Spleen (tissue), 11 donors: Measurements from ENCODE around the gene TGFA. TPM values are rescaled to one million over a fixed set of nuclear protein-coding genes. Genes with fewer than 3 reads are reported as not detected.

Experiments
- DNase-seq: peaks from one replicate; pipeline ENCODE4 v3.0.0-alpha.2; 2020
- H3K27ac ChIP-seq, 8 donors: fragments of 200-600 bp; sonication (generic) in 7 of 8; 1 replicate in 4 of 8; 2 replicates in 4 of 8; pipeline versions ENCODE4 v1.5.0 to v1.8.0; 2016 to 2021; ENCODE audit warnings: inconsistent platforms in 4 of 8, mild to moderate bottlenecking in 4 of 8, moderate library complexity in 1 of 8
- H3K27me3 ChIP-seq, 7 donors: fragments of 200-600 bp; sonication (generic) in 6 of 7; replicated peaks in 1 of 7; 1 replicate in 4 of 7; 2 replicates in 3 of 7; pipeline versions ENCODE4 v1.5.0 to v1.8.0; 2016 to 2021; ENCODE audit warnings: inconsistent platforms in 3 of 7, mild to moderate bottlenecking in 1 of 7
- H3K36me3 ChIP-seq, 6 donors: fragments of 200-600 bp; sonication (generic) in 5 of 6; 1 replicate in 4 of 6; 2 replicates in 2 of 6; pipeline versions ENCODE4 v1.5.0 to v1.8.0; 2016 to 2021; ENCODE audit warnings: inconsistent platforms in 2 of 6
- H3K4me1 ChIP-seq, 6 donors: fragments of 200-600 bp; sonication (generic) in 5 of 6; 1 replicate in 3 of 6; 2 replicates in 3 of 6; pipeline versions ENCODE4 v1.5.0 to v1.8.0; 2016 to 2021; ENCODE audit warnings: inconsistent platforms in 3 of 6
- H3K4me3 ChIP-seq, 8 donors: fragments of 200-600 bp; sonication (generic) in 7 of 8; 1 replicate in 4 of 8; 2 replicates in 4 of 8; pipeline versions ENCODE4 v1.5.0 to v1.8.0; 2016 to 2021; ENCODE audit warnings: inconsistent platforms in 4 of 8, mild to moderate bottlenecking in 4 of 8, moderate library complexity in 2 of 8
- H3K9me3 ChIP-seq, 8 donors: fragments of 200-600 bp; sonication (generic) in 7 of 8; 1 replicate in 4 of 8; 2 replicates in 4 of 8; pipeline versions ENCODE4 v1.5.0 to v1.8.0; 2016 to 2021; ENCODE audit warnings: inconsistent platforms in 4 of 8
- POLR2A ChIP-seq, 3 donors: fragments of 450-650 bp; IDR thresholded peaks; one replicate each; pipeline ENCODE4 v1.5.1; 2017; ENCODE audit warnings: antibody characterized with exemption in 3 of 3, mild to moderate bottlenecking in 1 of 3
- POLR2AphosphoS5 ChIP-seq, 3 donors: sonication (generic); formaldehyde crosslinking; IDR thresholded peaks; one replicate each; pipeline ENCODE4 v1.5.1; 2017; ENCODE audit warnings: antibody characterized with exemption in 3 of 3
- WGBS, 5 donors: extraction: QIAGEN DNeasy Blood & Tissue Kit in 3 of 5; methylation state at CpG; one replicate each; pipeline versions ENCODE4 v1.1.5 to v1.1.7; 2013 to 2018; 5-methylcytosine and 5-hydroxymethylcytosine counted together
- intact Hi-C: fragments of 100-400 bp; cut with DNase I; formaldehyde crosslinking; loops from one replicate; pipeline ENCODE4 v1.15.0; 2023; ENCODE audit warnings: low total_unique reads
- polyA plus RNA-seq, 3 donors: library from polyadenylated mRNA; stranded (reverse); fragments of 200-250 nt; gene quantifications; one replicate each; pipeline ENCODE4 v1.2.1, GENCODE V29; 2013
- total RNA-seq, 7 donors: library from RNA; depleted of rRNA in 3 of 7; stranded (reverse); fragments of >200 nt in 3 of 7; fragmentation: NEBNext Ultra II Directional in 4 of 7; extraction: Animal tissue kit (Norgen Biotek cat#: 25700) in 4 of 7; gene quantifications; one replicate each; pipeline versions ENCODE4 v1.1.0 to v1.2.1, GENCODE V29; 2016 to 2021
- TF ChIP-seq, protein P1 (sequence below), 11 experiments: fragments of 200-600 bp in 7 of 11; fragments of 450-650 bp in 4 of 11; sonication (generic) in 4 of 11; IDR thresholded peaks in 8 of 11; conservative IDR thresholded peaks in 3 of 11; 1 replicate in 7 of 11; 2 replicates in 4 of 11; pipeline versions ENCODE4 v1.4.0 to v1.8.0; 2016 to 2021; ENCODE audit warnings: antibody characterized with exemption in 11 of 11, inconsistent platforms in 4 of 11, mild to moderate bottlenecking in 1 of 11
- donor health status: healthy with polysubstance abuse.
- donor health status: DM: no; HTN: no; CAD: no; lungs with moderate emphysema.
- donor health status: DM: no; HTN: no; CAD: no.
- donor health status: Bipolar disorder and iron deficiency.
- donor health status: healthy.
- donor health status: DM: no; HTN: no; CAD: no.
- donor health status: DM: yes; HTN: yes; CAD: no.

Gene TGFA
- total and polyA plus RNA-seq, 10 donors, result 1.3 to 27.5 (median 13.2) TPM

DNA sequence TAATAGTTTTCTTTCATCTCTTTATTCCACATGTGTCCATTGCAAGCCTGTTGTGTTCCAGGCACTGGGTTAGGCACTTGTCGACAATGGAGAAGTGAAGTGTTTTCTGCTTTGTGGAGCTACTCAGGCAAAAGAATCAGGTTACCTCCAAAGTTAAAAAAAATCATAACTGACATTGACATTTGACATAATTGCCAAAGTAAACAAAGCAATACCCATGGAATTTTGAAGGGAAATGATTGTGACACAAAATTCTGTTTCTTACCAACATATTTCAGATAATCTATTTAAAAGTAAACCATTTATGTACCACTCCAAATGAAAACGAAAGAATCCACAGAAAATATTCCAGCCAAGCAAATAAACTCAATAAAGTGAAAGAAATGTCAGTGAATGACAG, 6.4 kb upstream of the TGFA start:
- Histone ChIP-seq H3K4me1 (peaks cover 0 to 4% (median under 1%) of the 10 kb centered on the region in 6 donors), H3K9me3 (no peaks in the 10 kb centered on the region), H3K4me3 (no peak overlapping the region), H3K27me3 (peaks cover 0 to 62% (median 12%) of the 10 kb centered on the region in 7 donors), H3K27ac (no peak overlapping the region), H3K36me3 (no peaks in the 10 kb centered on the region)
- intact Hi-C loops, result no loop called here
- 76 to 90% (median 84%) methylated on average over 2 of the region's 2 CpGs for WGBS, 5 donors
- TF ChIP-seq POLR2A (IDR thresholded peaks at IDR 0.05), result no peak
- TF ChIP-seq, protein P1, sequence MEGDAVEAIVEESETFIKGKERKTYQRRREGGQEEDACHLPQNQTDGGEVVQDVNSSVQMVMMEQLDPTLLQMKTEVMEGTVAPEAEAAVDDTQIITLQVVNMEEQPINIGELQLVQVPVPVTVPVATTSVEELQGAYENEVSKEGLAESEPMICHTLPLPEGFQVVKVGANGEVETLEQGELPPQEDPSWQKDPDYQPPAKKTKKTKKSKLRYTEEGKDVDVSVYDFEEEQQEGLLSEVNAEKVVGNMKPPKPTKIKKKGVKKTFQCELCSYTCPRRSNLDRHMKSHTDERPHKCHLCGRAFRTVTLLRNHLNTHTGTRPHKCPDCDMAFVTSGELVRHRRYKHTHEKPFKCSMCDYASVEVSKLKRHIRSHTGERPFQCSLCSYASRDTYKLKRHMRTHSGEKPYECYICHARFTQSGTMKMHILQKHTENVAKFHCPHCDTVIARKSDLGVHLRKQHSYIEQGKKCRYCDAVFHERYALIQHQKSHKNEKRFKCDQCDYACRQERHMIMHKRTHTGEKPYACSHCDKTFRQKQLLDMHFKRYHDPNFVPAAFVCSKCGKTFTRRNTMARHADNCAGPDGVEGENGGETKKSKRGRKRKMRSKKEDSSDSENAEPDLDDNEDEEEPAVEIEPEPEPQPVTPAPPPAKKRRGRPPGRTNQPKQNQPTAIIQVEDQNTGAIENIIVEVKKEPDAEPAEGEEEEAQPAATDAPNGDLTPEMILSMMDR (IDR thresholded peaks at IDR 0.05 in 8 of 11, conservative IDR thresholded peaks at IDR 0.05 in 3 of 11), result no peak
- TF ChIP-seq POLR2AphosphoS5 (IDR thresholded peaks at IDR 0.05), result no peak
- no peak for DNase-seq

DNA sequence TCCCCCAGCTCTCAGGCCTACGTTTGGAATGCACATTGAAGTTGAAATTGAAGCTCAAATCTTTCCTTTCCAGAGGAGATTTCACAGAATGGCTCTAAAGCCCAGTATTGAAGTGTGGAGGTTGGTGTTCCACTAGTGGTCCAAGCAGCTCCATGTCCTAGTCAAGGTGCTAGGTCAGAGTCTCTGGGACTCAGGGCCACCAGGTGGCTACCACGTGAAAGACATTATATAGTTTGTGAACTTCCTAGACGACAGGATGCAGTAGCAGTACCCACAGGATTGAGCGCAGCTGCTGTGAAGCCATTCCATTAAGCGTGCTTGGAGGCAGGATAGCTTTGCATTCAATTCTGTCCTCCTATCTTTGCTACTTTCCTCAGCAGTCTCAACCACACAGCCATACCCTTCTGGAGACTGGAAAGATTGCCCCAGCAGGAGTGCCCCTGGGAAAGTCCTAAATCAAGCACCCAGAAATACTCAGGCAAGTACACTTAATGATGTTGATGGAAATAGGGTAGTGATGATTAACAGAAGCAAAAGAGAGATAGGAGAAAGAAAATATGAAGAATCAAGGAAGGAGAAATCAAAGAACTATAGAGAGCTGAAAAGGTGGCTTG, 4.7 kb upstream of the TGFA start:
- peaks cover 5 to 21% (median 15%) of the 10 kb centered on the region in 6 donors for H3K4me1 ChIP-seq
- no peak overlapping the region for H3K27ac ChIP-seq
- H3K36me3 ChIP-seq, result no peaks in the 10 kb centered on the region
- H3K4me3 ChIP-seq, result no peak overlapping the region
- peaks cover 0 to 80% (median 17%) of the 10 kb centered on the region in 7 donors for H3K27me3 ChIP-seq
- DNase-seq, result no peak
- intact Hi-C loops, result no loop called here
- no peaks in the 10 kb centered on the region for H3K9me3 ChIP-seq
- TF ChIP-seq, protein P1 (IDR thresholded peaks at IDR 0.05 in 8 of 11, conservative IDR thresholded peaks at IDR 0.05 in 3 of 11), result no peak
- TF ChIP-seq POLR2A (IDR thresholded peaks at IDR 0.05), result no peak
- TF ChIP-seq POLR2AphosphoS5 (IDR thresholded peaks at IDR 0.05), result no peak
- 60 to 78% (median 63%) methylated on average over 5 of the region's 5 CpGs for WGBS, 5 donors

DNA sequence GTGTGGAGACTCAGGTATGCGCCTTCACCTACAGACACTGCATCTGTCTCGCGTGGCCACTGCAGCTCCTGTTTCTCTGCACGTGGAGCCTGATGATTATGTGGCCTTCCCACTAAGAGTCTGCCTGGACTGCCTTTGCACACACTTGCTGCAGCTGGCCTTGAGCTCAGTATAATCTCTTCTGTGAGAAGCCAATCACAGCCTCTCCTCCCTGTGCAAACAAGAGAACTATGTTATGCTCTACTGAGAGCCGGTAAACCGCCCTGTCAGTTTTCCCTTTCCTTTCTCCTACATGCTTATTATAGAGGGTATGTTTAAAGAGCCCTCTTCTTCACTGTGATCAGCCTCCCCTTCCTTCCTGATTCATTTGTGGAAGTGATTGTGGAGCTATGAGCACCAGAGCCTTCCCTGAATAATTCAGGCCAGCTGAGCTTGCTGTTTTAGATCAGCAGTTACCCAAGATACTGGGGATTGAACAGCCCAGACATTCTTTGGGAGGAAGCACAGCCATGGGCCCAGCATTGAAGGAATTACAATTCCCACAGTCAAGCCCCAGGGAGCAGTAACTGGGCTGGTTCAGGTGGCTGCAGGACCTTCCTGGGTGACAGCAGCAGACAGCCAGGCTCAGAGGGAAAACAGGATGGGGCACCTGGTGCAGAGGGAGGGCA, 3.7 kb upstream of the TGFA start:
- no peak for DNase-seq
- Histone ChIP-seq H3K27ac (no peak overlapping the region), H3K36me3 (no peaks in the 10 kb centered on the region), H3K4me3 (no peak overlapping the region), H3K27me3 (peaks cover 0 to 85% (median 27%) of the 10 kb centered on the region in 7 donors), H3K9me3 (no peaks in the 10 kb centered on the region), H3K4me1 (peaks cover 8 to 31% (median 25%) of the 10 kb centered on the region in 6 donors)
- intact Hi-C loops, result no loop called here
- WGBS, 5 donors, result 60 to 80% (median 69%) methylated on average over 6 of the region's 6 CpGs
- TF ChIP-seq POLR2AphosphoS5 (IDR thresholded peaks at IDR 0.05), result no peak
- TF ChIP-seq, protein P1 (IDR thresholded peaks at IDR 0.05 in 8 of 11, conservative IDR thresholded peaks at IDR 0.05 in 3 of 11), result no peak
- no peak for TF ChIP-seq POLR2A (IDR thresholded peaks at IDR 0.05)

DNA sequence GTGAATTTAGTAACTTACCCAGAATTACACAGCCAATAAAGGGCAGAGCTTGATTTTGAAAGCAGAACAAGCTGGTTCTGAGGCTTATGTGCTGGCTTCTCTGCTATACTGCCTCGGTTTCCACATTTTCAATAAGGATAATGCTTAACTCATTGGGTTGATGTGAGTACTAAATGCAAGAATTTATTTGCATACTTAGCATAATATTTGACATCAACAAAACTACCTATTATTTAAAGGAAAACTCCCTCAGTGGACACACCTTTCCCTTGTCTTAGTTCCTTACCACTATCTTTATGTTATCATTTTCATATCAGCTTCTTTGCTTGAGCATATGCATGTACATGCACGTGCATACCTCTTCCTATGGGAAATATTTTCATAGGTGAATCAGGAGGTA, 3.0 kb upstream of the TGFA start:
- DNase-seq, result no peak
- H3K27me3 ChIP-seq, result peaks cover 0 to 85% (median 28%) of the 10 kb centered on the region in 7 donors
- intact Hi-C loops, result no loop called here
- H3K9me3 ChIP-seq, result no peaks in the 10 kb centered on the region
- peaks cover 8 to 38% (median 31%) of the 10 kb centered on the region in 6 donors for H3K4me1 ChIP-seq
- H3K4me3 ChIP-seq, result no peak overlapping the region
- no peak for TF ChIP-seq POLR2AphosphoS5 (IDR thresholded peaks at IDR 0.05)
- 76 to 91% (median 84%) methylated on average over 2 of the region's 2 CpGs for WGBS, 5 donors
- no peak overlapping the region for H3K27ac ChIP-seq
- no peaks in the 10 kb centered on the region for H3K36me3 ChIP-seq
